GM12878 (cell line): ENCODE results near the gene FAM9B. TPM values are rescaled to one million over a fixed set of nuclear protein-coding genes. Genes with fewer than 3 reads are reported as not detected.

Experiments
- ATAC-seq: fragments of 200-7000 bp; cut with Tn5 transposase; 3 replicates; pipeline ENCODE4 v1.9.1; 2020; ENCODE audit warnings: mild to moderate bottlenecking, moderate library complexity
- BruUV-seq: library from RNA; stranded (reverse); fragments of 400-500 nt; replicated peaks from 2 replicates; lab custom pipeline; 2021; lab: Mats Ljungman, UMichigan
- CTCF ChIA-PET: fragments of 300-600 bp; sonication (Branson Sonifier 250); formaldehyde crosslinking; extraction: SDS; loops from one replicate; lab custom pipeline; 2021; ENCODE audit warnings: inconsistent platforms; lab: Yijun Ruan, JAX
- POLR2A ChIA-PET: fragments of 350-600 bp; formaldehyde crosslinking; extraction: SDS; loops from one replicate; lab custom pipeline; 2021; ENCODE audit warnings: inconsistent platforms; lab: Charles Lee
- RAD21 ChIA-PET: fragments of 300-600 bp; sonication (Branson Sonifier 250); formaldehyde crosslinking; loops from one replicate; lab custom pipeline; 2023; ENCODE audit warnings: antibody characterized with exemption; ENCODE audit not compliant: unreplicated experiment; lab: Charles Lee
- SMC1A ChIA-PET: fragments of 300-600 bp; sonication (Branson Sonifier 250); formaldehyde crosslinking; loops from one replicate; lab custom pipeline; 2023; ENCODE audit not compliant: unreplicated experiment, uncharacterized antibody; lab: Charles Lee
- DNase-seq: peaks from one replicate; pipeline ENCODE4 v3.0.0-alpha.2; 2011; ENCODE audit warnings: low read depth, low spot score
- FAIRE-seq: peaks from 3 replicates; lab custom pipeline; 2011; peaks lifted over from hg19 to GRCh38; lab: Jason Lieb, UNC
- H2AFZ ChIP-seq: 2 replicates; pipeline ENCODE4 v1.6.0; 2011; ENCODE audit warnings: low read depth, low read length, control low read depth; ENCODE audit not compliant: control insufficient read depth
- H3K27ac ChIP-seq: 2 replicates; pipeline ENCODE4 v1.5.1; 2011; ENCODE audit warnings: control low read depth; ENCODE audit not compliant: control insufficient read depth, insufficient read depth
- H3K27me3 ChIP-seq, 2 experiments: replicated peaks in 1 of 2; 2 replicates each; pipeline versions ENCODE4 v1.6.0 to v1.6.1; 2011; ENCODE audit warnings: low read length in 1 of 2; ENCODE audit not compliant: control insufficient read depth in 2 of 2, insufficient read depth in 2 of 2
- H3K36me3 ChIP-seq, 2 experiments: 2 replicates each; pipeline ENCODE4 v1.5.1; 2011; ENCODE audit warnings: low read length in 1 of 2; ENCODE audit not compliant: control insufficient read depth in 2 of 2, insufficient read depth in 2 of 2
- H3K4me1 ChIP-seq: 2 replicates; pipeline ENCODE4 v1.6.1; 2011; ENCODE audit warnings: mild to moderate bottlenecking, low read length, moderate library complexity, mixed read lengths; ENCODE audit not compliant: control insufficient read depth, insufficient read depth
- H3K4me2 ChIP-seq: 2 replicates; pipeline ENCODE4 v1.6.0; 2011; ENCODE audit warnings: control low read depth; ENCODE audit not compliant: control insufficient read depth, insufficient read depth
- H3K4me3 ChIP-seq: fragments of 200-600 bp; sonication (generic); 2 replicates; pipeline ENCODE4 v1.5.1; 2016
- H3K79me2 ChIP-seq: 2 replicates; pipeline ENCODE4 v1.6.0; 2011; ENCODE audit warnings: low read length; ENCODE audit not compliant: control insufficient read depth, insufficient read depth
- H3K9ac ChIP-seq: 2 replicates; pipeline ENCODE4 v1.8.0; 2011; ENCODE audit warnings: low read length, control low read depth, mixed read lengths; ENCODE audit not compliant: control insufficient read depth, insufficient read depth
- H3K9me3 ChIP-seq: replicated peaks from 3 replicates; pipeline ENCODE4 v1.5.1; 2011; ENCODE audit warnings: mild to moderate bottlenecking, low read length; ENCODE audit not compliant: control insufficient read depth, insufficient read depth
- H4K20me1 ChIP-seq: 2 replicates; pipeline ENCODE4 v1.6.0; 2011; ENCODE audit not compliant: control insufficient read depth, insufficient read depth
- BCL11A ChIP-seq: IDR thresholded peaks from 2 replicates; pipeline ENCODE4 v1.6.1; 2011; ENCODE audit warnings: low read depth, low read length
- DPF2 ChIP-seq: fragments of 450-650 bp; IDR thresholded peaks from 2 replicates; pipeline ENCODE4 v1.6.1; 2017; ENCODE audit warnings: mild to moderate bottlenecking
- EED ChIP-seq: sonication (generic); IDR thresholded peaks from 2 replicates; pipeline ENCODE4 v1.6.1; 2016; ENCODE audit warnings: antibody characterized with exemption, low read depth
- FOS ChIP-seq: IDR thresholded peaks from 3 replicates; pipeline ENCODE4 v1.6.1; 2011; ENCODE audit warnings: borderline replicate concordance; ENCODE audit not compliant: insufficient read length; ENCODE audit errors: extremely low read depth
- NBN ChIP-seq: fragments of 450-650 bp; IDR thresholded peaks from 2 replicates; pipeline ENCODE4 v1.6.1; 2016
- NFIC ChIP-seq: IDR thresholded peaks from 2 replicates; pipeline ENCODE4 v1.6.1; 2012; ENCODE audit warnings: low read depth, mild to moderate bottlenecking, inconsistent platforms, low read length, moderate library complexity
- POLR2AphosphoS2 ChIP-seq: IDR thresholded peaks from 2 replicates; pipeline ENCODE4 v1.6.1; 2011; ENCODE audit warnings: low read depth, mild to moderate bottlenecking, low read length, improper control_type of control experiment, moderate library complexity
- RCOR1 ChIP-seq: conservative IDR thresholded peaks from 2 replicates; pipeline ENCODE4 v1.6.1; 2012; ENCODE audit warnings: low read depth, low read length, improper control_type of control experiment
- SIX5 ChIP-seq: IDR thresholded peaks from 2 replicates; pipeline ENCODE4 v1.6.1; 2011; ENCODE audit warnings: mild to moderate bottlenecking, low read depth, low read length, moderate library complexity; ENCODE audit not compliant: severe bottlenecking
- SREBF2 ChIP-seq: IDR thresholded peaks from 2 replicates; pipeline ENCODE4 v1.6.1; 2012; ENCODE audit warnings: mild to moderate bottlenecking, low read length
- WGBS: methylation state at CpG from one replicate; pipeline ENCODE4 v1.1.6; 2016; ENCODE audit warnings: low lambda C conversion rate; ENCODE audit not compliant: insufficient replicate concordance, insufficient coverage; ENCODE audit errors: missing lambda C conversion rate; 5-methylcytosine and 5-hydroxymethylcytosine counted together
- in situ Hi-C: fragments of 300-500 bp; cut with MboI; formaldehyde crosslinking; loops from 9 replicates; pipeline ENCODE4 v1.14.3; 2018; ENCODE audit warnings: mixed read lengths
- intact Hi-C: fragments of 100-400 bp; cut with micrococcal nuclease; formaldehyde crosslinking; loops from one replicate; pipeline ENCODE4 v1.14.2; 2022; ENCODE audit not compliant: unreplicated experiment
- polyA plus RNA-seq, 11 experiments: library from polyadenylated mRNA; depleted of rRNA in 4 of 11; unstranded in 6 of 11; stranded (reverse) in 5 of 11; fragments of >200 nt; fragmentation: Nextera tagmentation in 4 of 11; fragmentation: Illumina TruSeq in 1 of 11; extraction: Ambion mirVana in 4 of 11; extraction: Trizol in 1 of 11; gene quantifications; 1 replicate in 1 of 11; 2 replicates in 10 of 11; pipeline versions ENCODE4 v1.2.1 to v1.2.3, GENCODE V29; 2011 to 2016; ENCODE audit warnings: inconsistent platforms in 2 of 11, missing spikeins in 2 of 11, low read depth in 1 of 11
- total RNA-seq, 4 experiments: library from RNA; depleted of rRNA in 3 of 4; stranded (reverse); fragments of >200 nt in 3 of 4; fragmentation: Illumina TruSeq in 1 of 4; extraction: Trizol in 1 of 4; gene quantifications; 2 replicates each; pipeline versions ENCODE4 v1.2.1 to v1.2.3, GENCODE V29; 2013 to 2021
- TF ChIP-seq, protein P1 (sequence below): IDR thresholded peaks from 2 replicates; pipeline ENCODE4 v1.6.1; 2011; ENCODE audit warnings: mild to moderate bottlenecking, low read depth, low read length, moderate library complexity; ENCODE audit not compliant: insufficient replicate concordance
- TF ChIP-seq, protein P2 (sequence below): fragments of 450-650 bp; IDR thresholded peaks from 2 replicates; pipeline ENCODE4 v1.6.1; 2017; ENCODE audit warnings: antibody characterized with exemption, mild to moderate bottlenecking, moderate library complexity
- TF ChIP-seq, protein P3 (sequence below): fragments of 450-650 bp; formaldehyde crosslinking; IDR thresholded peaks from 2 replicates; pipeline ENCODE4 v1.4.0; 2020; ENCODE audit warnings: mild to moderate bottlenecking, moderate library complexity
- TF ChIP-seq, protein P4 (sequence below): IDR thresholded peaks from 2 replicates; pipeline ENCODE4 v1.6.1; 2012; ENCODE audit warnings: low read depth, low read length, improper control_type of control experiment

The FAM9B gene
- total and polyA plus RNA-seq, 10 of the 15 experiments (the other 5 are each of a cell fraction or from before 2014, with no cell fraction given) = not detected

DNA sequence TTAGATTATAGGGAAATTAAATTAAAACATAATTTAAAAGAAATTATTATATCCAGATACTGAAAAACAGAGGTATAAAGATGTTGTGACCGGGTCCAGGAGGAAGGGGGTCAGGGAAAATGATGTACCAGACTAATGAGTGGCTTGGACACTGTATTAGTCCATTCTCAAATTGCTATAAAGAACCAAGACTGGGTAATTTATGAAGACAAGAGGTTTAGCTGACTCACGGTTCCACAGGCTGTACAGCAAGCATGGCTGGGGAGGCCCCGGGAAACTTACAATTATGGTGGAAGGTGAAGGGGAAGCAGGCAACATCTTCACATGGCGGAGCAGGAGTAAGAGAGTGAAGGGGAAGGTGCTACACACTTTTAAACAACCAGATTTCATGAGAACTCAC, 3.4 kb upstream of the FAM9B start (continued):
- TF ChIP-seq FOS (no peak), SREBF2 (no peak)

DNA sequence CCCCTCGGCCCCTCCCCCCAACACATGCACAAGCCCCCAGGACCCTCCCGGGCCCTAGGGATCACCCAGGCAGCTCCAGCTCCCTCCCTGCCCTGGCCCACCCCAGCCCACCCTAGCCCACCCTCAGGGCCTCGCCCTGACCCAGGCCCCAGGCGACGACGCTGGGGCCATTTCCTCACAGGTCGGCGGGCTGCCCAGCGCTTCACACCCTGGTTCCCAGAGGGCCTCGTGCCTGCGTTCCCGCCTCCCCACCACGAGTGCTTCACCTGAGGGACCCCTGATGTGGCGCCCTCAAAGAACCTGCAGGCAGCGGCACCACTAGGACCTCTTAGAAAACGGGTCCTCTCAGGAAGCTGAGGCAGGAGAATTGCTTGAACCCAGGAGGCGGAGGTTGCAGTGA, 341 bp downstream of the FAM9B start:
- Histone ChIP-seq H3K9me3 (no peaks in the 10 kb centered on the region), H4K20me1 (no peaks in the 10 kb centered on the region), H3K9ac (no peak overlapping the region), H3K4me3 (no peak overlapping the region), H3K4me2 (no peak overlapping the region), H3K36me3 (no peaks in the 10 kb centered on the region), H3K27ac (no peak overlapping the region), H3K27me3 (no peaks in the 10 kb centered on the region; a peak in 1 of 4 replicates), H3K79me2 (no peaks in the 10 kb centered on the region), H3K4me1 (no peaks in the 10 kb centered on the region), H2AFZ (no peak overlapping the region)
- in situ Hi-C loops (no loop called here), intact Hi-C loops (no loop called here)
- BruUV-seq = no TSS peak
- WGBS = 34% methylated on average over 8 of the region's 17 CpGs
- ChIA-PET RAD21 (no interaction called here), CTCF (no interaction called here), SMC1A (no interaction called here), POLR2A (no interaction called here)
- TF ChIP-seq EED = no peak
- no peak for TF ChIP-seq SIX5
- TF ChIP-seq NBN = no peak
- TF ChIP-seq DPF2 = no peak
- TF ChIP-seq NFIC = no peak
- no peak for TF ChIP-seq POLR2AphosphoS2
- TF ChIP-seq, protein P1, sequence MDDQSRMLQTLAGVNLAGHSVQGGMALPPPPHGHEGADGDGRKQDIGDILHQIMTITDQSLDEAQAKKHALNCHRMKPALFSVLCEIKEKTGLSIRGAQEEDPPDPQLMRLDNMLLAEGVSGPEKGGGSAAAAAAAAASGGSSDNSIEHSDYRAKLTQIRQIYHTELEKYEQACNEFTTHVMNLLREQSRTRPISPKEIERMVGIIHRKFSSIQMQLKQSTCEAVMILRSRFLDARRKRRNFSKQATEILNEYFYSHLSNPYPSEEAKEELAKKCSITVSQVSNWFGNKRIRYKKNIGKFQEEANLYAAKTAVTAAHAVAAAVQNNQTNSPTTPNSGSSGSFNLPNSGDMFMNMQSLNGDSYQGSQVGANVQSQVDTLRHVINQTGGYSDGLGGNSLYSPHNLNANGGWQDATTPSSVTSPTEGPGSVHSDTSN = no peak
- TF ChIP-seq, protein P2, sequence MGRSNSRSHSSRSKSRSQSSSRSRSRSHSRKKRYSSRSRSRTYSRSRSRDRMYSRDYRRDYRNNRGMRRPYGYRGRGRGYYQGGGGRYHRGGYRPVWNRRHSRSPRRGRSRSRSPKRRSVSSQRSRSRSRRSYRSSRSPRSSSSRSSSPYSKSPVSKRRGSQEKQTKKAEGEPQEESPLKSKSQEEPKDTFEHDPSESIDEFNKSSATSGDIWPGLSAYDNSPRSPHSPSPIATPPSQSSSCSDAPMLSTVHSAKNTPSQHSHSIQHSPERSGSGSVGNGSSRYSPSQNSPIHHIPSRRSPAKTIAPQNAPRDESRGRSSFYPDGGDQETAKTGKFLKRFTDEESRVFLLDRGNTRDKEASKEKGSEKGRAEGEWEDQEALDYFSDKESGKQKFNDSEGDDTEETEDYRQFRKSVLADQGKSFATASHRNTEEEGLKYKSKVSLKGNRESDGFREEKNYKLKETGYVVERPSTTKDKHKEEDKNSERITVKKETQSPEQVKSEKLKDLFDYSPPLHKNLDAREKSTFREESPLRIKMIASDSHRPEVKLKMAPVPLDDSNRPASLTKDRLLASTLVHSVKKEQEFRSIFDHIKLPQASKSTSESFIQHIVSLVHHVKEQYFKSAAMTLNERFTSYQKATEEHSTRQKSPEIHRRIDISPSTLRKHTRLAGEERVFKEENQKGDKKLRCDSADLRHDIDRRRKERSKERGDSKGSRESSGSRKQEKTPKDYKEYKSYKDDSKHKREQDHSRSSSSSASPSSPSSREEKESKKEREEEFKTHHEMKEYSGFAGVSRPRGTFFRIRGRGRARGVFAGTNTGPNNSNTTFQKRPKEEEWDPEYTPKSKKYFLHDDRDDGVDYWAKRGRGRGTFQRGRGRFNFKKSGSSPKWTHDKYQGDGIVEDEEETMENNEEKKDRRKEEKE = no peak
- TF ChIP-seq, protein P3, sequence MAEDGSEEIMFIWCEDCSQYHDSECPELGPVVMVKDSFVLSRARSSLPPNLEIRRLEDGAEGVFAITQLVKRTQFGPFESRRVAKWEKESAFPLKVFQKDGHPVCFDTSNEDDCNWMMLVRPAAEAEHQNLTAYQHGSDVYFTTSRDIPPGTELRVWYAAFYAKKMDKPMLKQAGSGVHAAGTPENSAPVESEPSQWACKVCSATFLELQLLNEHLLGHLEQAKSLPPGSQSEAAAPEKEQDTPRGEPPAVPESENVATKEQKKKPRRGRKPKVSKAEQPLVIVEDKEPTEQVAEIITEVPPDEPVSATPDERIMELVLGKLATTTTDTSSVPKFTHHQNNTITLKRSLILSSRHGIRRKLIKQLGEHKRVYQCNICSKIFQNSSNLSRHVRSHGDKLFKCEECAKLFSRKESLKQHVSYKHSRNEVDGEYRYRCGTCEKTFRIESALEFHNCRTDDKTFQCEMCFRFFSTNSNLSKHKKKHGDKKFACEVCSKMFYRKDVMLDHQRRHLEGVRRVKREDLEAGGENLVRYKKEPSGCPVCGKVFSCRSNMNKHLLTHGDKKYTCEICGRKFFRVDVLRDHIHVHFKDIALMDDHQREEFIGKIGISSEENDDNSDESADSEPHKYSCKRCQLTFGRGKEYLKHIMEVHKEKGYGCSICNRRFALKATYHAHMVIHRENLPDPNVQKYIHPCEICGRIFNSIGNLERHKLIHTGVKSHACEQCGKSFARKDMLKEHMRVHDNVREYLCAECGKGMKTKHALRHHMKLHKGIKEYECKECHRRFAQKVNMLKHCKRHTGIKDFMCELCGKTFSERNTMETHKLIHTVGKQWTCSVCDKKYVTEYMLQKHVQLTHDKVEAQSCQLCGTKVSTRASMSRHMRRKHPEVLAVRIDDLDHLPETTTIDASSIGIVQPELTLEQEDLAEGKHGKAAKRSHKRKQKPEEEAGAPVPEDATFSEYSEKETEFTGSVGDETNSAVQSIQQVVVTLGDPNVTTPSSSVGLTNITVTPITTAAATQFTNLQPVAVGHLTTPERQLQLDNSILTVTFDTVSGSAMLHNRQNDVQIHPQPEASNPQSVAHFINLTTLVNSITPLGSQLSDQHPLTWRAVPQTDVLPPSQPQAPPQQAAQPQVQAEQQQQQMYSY (CRISPR knock-in tag) = no peak
- TF ChIP-seq, protein P4, sequence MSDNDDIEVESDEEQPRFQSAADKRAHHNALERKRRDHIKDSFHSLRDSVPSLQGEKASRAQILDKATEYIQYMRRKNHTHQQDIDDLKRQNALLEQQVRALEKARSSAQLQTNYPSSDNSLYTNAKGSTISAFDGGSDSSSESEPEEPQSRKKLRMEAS = no peak
- TF ChIP-seq BCL11A = no peak
- no peak for TF ChIP-seq RCOR1
- DNase-seq (no peak), FAIRE-seq (no peak), ATAC-seq (no peak)
